Mammary microvascular endothelial cell (primary cell): ENCODE data around the gene WRAP53. TPM values are rescaled to one million over a fixed set of nuclear protein-coding genes. Genes with fewer than 3 reads are reported as not detected.

Experiments used
- total RNA-seq: library from RNA; depleted of rRNA; stranded (reverse); fragments of >200 nt; gene quantifications from 2 replicates; pipeline ENCODE4 v1.2.3, GENCODE V29; 2015

WRAP53 gene
- 20.5 and 21.6 TPM in 2 replicates for total RNA-seq

DNA sequence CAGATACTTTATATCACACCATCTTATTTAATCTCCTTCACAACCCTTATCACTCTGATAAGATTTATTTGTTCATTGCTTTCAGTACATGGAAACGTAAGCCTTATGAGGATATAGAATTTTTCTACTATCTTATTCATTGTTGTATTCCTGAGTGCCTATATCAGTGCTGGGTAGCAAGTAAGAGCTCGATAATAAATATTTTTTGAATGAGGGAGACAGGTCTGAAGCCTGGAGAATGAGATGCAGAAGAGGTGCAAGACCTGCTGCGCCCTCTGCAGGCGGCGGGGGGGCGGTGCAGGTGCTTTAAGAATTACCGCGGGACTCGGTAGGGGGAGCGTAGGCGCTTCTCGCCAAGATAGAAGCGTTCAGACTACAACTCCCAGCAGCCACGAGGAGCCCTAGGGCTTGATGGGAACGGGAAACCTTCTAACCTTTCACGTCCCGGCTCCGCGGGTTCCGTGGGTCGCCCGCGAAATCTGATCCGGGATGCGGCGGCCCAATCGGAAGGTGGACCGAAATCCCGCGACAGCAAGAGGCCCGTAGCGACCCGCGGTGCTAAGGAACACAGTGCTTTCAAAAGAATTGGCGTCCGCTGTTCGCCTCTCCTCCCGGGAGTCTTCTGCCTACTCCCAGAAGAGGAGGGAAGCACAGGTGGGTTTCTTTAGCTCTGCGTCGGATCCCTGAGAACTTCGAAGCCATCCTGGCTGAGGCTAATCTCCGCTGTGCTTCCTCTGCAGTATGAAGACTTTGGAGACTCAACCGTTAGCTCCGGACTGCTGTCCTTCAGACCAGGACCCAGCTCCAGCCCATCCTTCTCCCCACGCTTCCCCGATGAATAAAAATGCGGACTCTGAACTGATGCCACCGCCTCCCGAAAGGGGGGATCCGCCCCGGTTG, at the start of gene WRAP53:
Gene WRAP53 (plus strand): TSS at position 570 of the 900 bp plus-strand sequence. CDS start 172 bp downstream, at position 742.

DNA sequence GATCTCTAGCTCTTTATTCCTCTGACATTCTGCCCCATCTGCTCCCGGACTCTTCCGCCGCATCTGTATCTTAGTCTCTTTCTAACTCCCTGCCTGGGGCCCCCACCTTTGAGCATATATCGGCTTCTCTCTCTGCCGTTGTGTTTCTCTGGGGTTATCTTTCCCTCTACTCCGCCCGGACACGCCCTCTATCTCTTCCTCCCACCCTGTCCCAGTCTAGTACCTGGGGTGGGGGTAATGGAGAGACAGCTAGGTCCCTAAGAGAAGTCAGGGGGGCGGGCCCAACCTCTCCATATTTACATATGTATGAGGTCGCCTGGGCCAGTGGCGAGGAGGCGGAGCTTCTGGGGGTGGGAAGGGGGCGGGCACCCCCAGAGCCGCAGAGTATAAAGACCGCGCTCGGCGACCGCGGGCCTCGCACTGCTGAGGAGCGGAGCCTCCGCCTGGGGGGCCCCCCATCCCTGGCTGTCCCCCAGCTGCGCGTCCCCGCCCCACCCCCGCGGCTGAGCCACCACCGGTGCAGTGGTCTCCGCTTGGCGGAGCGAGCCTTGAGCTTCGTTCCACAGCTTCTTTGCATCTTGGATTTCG, 37.7 kb upstream of the WRAP53 start, which contains the start of gene ATP1B2:
Gene ATP1B2 (plus strand): TSS at position 418 of the 588 bp plus-strand sequence. CDS start 593 bp downstream, outside the sequence.

DNA sequence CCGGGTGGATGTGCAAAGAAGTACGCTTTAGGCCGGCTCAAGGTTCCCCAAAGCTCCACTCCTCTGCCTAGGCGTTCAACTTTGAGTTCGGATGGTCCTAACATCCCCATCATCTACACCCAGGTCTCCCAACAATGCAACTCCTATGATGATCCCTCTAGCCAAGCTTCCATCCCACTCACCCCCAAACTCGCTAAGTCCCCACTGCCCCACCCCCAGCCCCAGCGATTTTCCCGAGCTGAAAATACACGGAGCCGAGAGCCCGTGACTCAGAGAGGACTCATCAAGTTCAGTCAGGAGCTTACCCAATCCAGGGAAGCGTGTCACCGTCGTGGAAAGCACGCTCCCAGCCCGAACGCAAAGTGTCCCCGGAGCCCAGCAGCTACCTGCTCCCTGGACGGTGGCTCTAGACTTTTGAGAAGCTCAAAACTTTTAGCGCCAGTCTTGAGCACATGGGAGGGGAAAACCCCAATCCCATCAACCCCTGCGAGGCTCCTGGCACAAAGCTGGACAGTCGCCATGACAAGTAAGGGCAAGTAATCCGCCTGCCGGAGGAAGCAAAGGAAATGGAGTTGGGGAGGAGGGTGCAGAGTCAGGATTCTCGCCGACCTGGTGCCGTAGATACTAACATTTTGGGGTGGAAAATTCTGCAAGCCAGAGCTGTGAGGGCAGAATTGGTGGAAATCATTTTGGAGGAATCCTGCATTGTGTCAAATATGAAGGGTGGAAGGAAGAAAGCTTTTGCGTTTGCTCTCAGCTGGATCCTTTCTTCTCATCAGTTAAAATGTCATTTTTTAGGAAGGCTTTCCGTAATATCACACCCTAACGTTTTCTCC, 987 bp upstream of the WRAP53 start, which contains the start of gene TP53:
Gene TP53 (minus strand): TSS at position 419 of the 836 bp plus-strand sequence. CDS start 10,896 bp downstream, outside the sequence.

DNA sequence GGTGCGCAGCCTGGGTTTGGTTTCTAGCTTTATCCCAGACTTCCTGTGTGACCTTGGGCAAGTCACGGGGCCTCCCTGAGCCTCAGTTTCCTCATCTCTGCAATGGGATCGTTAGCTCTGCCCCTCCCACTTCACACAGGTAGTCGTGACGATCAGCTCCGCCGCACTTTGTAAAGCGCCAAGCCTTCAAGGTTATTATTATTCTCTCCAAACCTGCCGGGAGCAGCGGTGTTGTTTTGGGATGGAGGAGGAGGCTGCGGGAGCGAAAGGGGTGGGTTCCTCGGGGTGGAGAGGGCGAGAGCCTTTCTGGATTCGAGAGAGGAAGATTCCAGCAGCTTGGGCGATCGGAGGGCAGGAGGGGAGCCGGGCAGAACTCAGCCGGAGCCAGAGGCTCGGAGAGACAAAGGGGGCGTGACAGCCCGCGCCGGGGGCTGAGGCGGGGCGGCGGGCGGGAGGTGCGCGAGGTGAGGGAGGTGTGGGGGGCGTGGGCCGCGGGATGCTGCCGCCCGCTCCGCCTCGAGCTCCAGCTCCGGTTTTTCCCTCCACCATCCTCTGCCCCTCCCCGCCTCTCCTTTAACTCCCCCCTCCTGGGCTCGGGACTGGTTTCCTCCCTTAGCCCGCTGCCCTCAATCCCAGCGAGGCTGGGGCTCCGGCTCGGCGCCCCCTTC, 16.5 kb downstream of the WRAP53 start, which contains the start of gene EFNB3:
Gene EFNB3 (plus strand): TSS at position 602 of the 668 bp plus-strand sequence. CDS start 397 bp downstream, outside the sequence.

DNA sequence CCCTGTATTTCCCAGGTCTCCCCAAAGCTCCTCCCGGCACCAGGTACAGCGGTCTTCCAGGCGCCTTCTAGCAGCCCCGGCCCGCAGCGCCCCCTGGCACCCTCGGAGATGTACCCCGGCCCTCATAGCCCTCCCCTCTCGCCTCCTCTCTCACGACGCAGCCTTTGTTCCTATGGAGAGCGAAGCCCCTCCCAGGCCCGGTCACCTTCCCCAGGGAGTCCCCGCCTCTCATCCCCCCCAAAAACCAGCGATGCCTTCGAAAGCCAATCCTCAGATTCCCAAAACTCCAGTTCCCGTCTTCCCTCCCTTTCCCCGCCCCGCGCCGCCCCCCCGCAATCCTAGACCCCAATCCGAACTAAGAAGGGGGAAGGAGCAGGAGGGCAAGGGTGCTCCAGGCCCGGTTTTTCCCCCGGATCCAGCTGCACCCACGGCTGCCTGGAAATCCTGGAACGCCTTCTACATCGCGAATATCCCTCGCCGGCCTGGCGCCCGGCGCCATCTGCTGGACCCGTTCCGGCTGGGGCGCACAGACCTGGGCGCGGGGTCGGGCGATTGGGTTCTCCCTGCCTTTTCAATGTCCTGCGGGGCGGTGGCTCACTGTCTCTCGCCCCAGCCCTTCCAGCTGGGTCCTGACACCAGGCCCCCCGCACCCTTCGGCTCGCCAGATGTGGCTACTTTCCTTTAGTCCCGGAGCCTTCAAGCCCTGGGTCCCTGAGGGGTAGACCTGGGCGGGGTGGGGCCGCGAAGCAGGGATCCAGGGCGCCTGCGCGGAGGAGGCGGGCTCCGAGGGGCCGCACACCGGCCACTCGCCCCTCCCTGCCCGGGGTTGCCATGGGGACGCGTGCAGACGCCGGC, 28.9 kb downstream of the WRAP53 start, which contains the start of gene DNAH2:
Gene DNAH2 (plus strand): TSS at position 844 of the 855 bp plus-strand sequence. CDS start 1,991 bp downstream, outside the sequence.

Other genes with a start within 250 kb of the WRAP53 start
- 0.20 TPM in 1 of 2 replicates, not detected in the other for gene FGF11, start 249.0 kb upstream of the WRAP53 start, total RNA-seq
- gene CHRNB1, start 243.4 kb upstream of the WRAP53 start, total RNA-seq, result 3.5 and 10.1 TPM in 2 replicates
- gene ZBTB4, start 208.8 kb upstream of the WRAP53 start, total RNA-seq, result 18.9 and 20.9 TPM in 2 replicates
- not detected in 2 replicates for gene SLC35G6, start 207.0 kb upstream of the WRAP53 start, total RNA-seq
- gene POLR2A, start 204.1 kb upstream of the WRAP53 start, total RNA-seq, result 45.0 and 63.4 TPM in 2 replicates
- 15.9 and 16.8 TPM in 2 replicates for gene TNFSF12, start 139.4 kb upstream of the WRAP53 start, total RNA-seq
- gene TNFSF13, start 129.7 kb upstream of the WRAP53 start, total RNA-seq, result 2.8 and 5.5 TPM in 2 replicates
- 88.5 and 94.1 TPM in 2 replicates for gene SENP3, start 126.6 kb upstream of the WRAP53 start, total RNA-seq
- gene CD68, start 108.8 kb upstream of the WRAP53 start, total RNA-seq, result 28.8 TPM in 2 replicates
- gene MPDU1, start 104.6 kb upstream of the WRAP53 start, total RNA-seq, result 308 and 329 TPM in 2 replicates
- not detected in 2 replicates for gene SOX15, start 98.4 kb upstream of the WRAP53 start, total RNA-seq
- 29.8 and 33.8 TPM in 2 replicates for gene FXR2, start 73.6 kb upstream of the WRAP53 start, total RNA-seq
- 18.9 and 24.8 TPM in 2 replicates for gene SAT2, start 60.7 kb upstream of the WRAP53 start, total RNA-seq
- gene SHBG, start 58.3 kb upstream of the WRAP53 start, total RNA-seq, result 0.13 TPM in 1 of 2 replicates, not detected in the other
- gene ATP1B2, start 37.6 kb upstream of the WRAP53 start, total RNA-seq, result not detected in 2 replicates
- gene TP53, start 987 bp upstream of the WRAP53 start, total RNA-seq, result 85.9 and 87.5 TPM in 2 replicates
- 0.10 and 0.13 TPM in 2 replicates for gene EFNB3, start 16.7 kb downstream of the WRAP53 start, total RNA-seq
- 0.93 and 1.7 TPM in 2 replicates for gene DNAH2, start 29.3 kb downstream of the WRAP53 start, total RNA-seq
- gene KDM6B, start 145.7 kb downstream of the WRAP53 start, total RNA-seq, result 0.87 and 1.0 TPM in 2 replicates
- gene TMEM88, start 166.6 kb downstream of the WRAP53 start, total RNA-seq, result 375 and 382 TPM in 2 replicates
- gene NAA38, start 169.1 kb downstream of the WRAP53 start, total RNA-seq, result 128 and 161 TPM in 2 replicates
- gene CYB5D1, start 169.5 kb downstream of the WRAP53 start, total RNA-seq, result 10.6 and 13.9 TPM in 2 replicates
- 41.0 and 54.0 TPM in 2 replicates for gene CHD3, start 200.3 kb downstream of the WRAP53 start, total RNA-seq
- 1.1 and 9.3 TPM in 2 replicates for gene RNF227, start 227.8 kb downstream of the WRAP53 start, total RNA-seq
- 0.13 and 0.15 TPM in 2 replicates for gene KCNAB3, start 241.4 kb downstream of the WRAP53 start, total RNA-seq
- 62.7 and 76.0 TPM in 2 replicates for gene TRAPPC1, start 243.5 kb downstream of the WRAP53 start, total RNA-seq
- 24.2 and 27.6 TPM in 2 replicates for gene CNTROB, start 243.7 kb downstream of the WRAP53 start, total RNA-seq